ENCODE measurements around the gene RAMP2. TPM values are rescaled to one million over a fixed set of nuclear protein-coding genes. Genes with fewer than 3 reads are reported as not detected.

The RAMP2 gene
- total and polyA plus RNA-seq, 9 donors = 4.4 to 98.5 (median 23.5) TPM

DNA sequence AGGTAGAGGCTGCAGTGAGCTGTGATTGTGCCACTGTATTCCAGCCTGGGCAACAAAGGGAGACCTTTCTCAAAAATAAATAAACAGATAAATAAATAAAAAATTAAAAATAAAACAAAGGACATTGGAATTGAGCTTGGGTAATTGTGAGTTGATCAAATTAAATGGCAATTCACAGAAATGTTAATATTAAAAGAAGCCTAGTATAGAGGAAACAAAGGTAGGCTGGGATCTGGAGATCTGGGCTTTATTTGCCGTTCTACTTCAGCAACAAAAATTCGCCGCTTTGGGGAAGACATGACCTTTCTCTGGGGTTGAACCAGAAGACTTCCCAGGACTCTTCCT, 11.9 kb downstream of the RAMP2 start:
- intact Hi-C loops (cut with DNase I) = loop anchor here in 1 of 4 donors (10.0 kb wide), 1 partner anchor 68 kb away; no protein-coding TSS in a partner anchor
- 0 to 4% (median 3%) methylated on average over 3 of the region's 3 CpGs for WGBS, 3 donors
- peak overlapping the region; percentile 48 to 84 for H3K27ac ChIP-seq

GRCh38 chr17:42773290-42774035, 12.4 kb downstream of the RAMP2 start, which contains the start of gene VPS25:
VPS25 (plus strand) TSS chr17:42773449; CDS start chr17:42773476, 27 bp downstream.
- peaks cover 2% of the 10 kb centered on the region for H3K4me1 ChIP-seq (ENCODE audit: insufficient read depth)
- no peaks in the 10 kb centered on the region for H3K9me3 ChIP-seq
- WGBS, 3 donors = 0 to 1% (median 0%) methylated on average over 39 of the region's 39 CpGs
- H3K27me3 ChIP-seq = no peaks in the 10 kb centered on the region
- peak in 1 of 3 donors; percentile 19 for TF ChIP-seq CTCF (IDR thresholded peaks at IDR 0.05)
- TF ChIP-seq EP300 (IDR thresholded peaks at IDR 0.05) = no peak
- TF ChIP-seq POLR2A (IDR thresholded peaks at IDR 0.05) = peak; percentile 75
- H3K36me3 ChIP-seq = no peaks in the 10 kb centered on the region
- peak within 1 kb of the TSS; percentile 48 to 84 for H3K27ac ChIP-seq
- intact Hi-C loops (cut with DNase I) = loop anchor here in 1 of 4 donors (10.0 kb wide), 1 partner anchor 69 kb away; no protein-coding TSS in a partner anchor
- peak; percentile 74 to 85 (median 77) for DNase-seq
- H3K4me3 ChIP-seq = peak within 1 kb of the TSS; percentile 80

More for the DNA sequence above, 11.9 kb downstream of the RAMP2 start:
- TF ChIP-seq EP300 (IDR thresholded peaks at IDR 0.05) = no peak
- no peak for TF ChIP-seq POLR2A (IDR thresholded peaks at IDR 0.05)
- TF ChIP-seq CTCF (IDR thresholded peaks at IDR 0.05) = no peak
- Histone ChIP-seq H3K36me3 (no peaks in the 10 kb centered on the region), H3K9me3 (no peaks in the 10 kb centered on the region), H3K4me1 (ENCODE audit: insufficient read depth) (peaks cover 2% of the 10 kb centered on the region), H3K4me3 (peak overlapping the region; percentile 80), H3K27me3 (no peaks in the 10 kb centered on the region)
- DNase-seq = no peak

DNA sequence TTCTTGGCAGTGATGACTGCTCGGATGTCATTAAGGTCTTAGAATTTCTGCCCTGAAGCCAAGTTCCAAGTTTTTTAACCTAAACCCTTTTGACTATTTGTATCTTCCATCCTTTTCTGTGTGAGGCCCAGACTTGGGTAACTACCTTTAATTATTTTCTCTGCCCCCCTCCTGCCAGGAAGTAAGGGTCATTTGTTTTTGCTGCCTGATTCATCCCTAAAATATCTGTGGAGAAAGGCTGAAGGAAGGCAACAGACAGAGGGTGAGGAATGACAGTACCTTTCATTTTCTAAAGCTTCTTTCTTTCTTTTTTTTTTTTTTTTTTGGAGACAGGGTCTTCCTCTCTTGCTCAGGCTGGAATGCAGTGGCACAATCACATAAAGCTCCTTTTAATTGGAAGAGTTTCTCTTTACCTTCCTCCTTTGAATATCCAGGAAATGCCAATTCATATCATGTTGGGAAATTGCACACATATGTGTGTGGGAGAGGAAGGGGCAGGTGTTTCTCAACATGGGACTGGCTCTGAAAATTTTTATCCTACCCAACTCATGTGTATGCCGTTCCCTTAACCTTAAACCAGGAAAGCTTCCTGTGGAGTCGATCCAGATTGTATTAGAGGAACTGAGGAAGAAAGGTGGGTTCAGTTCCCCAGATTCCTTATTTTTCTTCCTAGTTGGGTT, 13.2 kb downstream of the RAMP2 start:
- TF ChIP-seq EP300 (IDR thresholded peaks at IDR 0.05) = no peak
- TF ChIP-seq POLR2A (IDR thresholded peaks at IDR 0.05) = no peak
- TF ChIP-seq CTCF (IDR thresholded peaks at IDR 0.05) = no peak
- Histone ChIP-seq H3K36me3 (no peaks in the 10 kb centered on the region), H3K27ac (peak overlapping the region in 1 of 2 donors; percentile 84), H3K9me3 (no peaks in the 10 kb centered on the region), H3K4me1 (ENCODE audit: insufficient read depth) (peaks cover 2% of the 10 kb centered on the region), H3K4me3 (peak overlapping the region; percentile 80), H3K27me3 (no peaks in the 10 kb centered on the region)
- WGBS, 3 donors = 67 to 79% (median 67%) methylated on average over 3 of the region's 3 CpGs
- DNase-seq = no peak
- intact Hi-C loops (cut with DNase I) = loop anchor here in 1 of 4 donors (10.0 kb wide), 1 partner anchor 69 kb away; no protein-coding TSS in a partner anchor

DNA sequence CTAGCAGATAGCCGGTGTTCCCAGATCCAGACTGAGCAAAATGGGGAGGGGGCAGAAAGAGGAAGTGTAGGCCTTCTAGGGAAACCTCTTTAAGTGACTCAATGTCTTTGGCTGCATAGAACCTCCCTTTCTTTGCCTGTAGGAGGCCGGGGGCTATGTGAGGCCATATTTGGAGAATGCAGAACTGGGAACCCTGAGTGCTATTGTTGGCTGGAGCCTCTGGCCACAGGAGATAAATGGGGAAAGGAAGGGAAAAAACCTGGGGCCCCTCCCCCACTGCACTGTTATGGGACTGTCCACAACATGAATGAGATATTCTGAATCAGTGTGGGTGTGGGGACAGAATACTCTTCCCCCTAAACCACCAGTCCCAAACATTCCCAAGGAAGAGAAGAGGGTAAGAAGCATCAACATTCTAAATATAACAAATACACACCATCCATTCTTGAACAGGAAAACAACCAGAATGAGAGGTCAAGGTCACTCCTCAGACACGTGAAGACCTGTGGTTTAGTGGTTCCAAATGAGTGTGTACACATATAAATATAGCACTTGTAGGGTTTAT, 14.6 kb downstream of the RAMP2 start:
- TF ChIP-seq POLR2A (IDR thresholded peaks at IDR 0.05) (no peak), EP300 (IDR thresholded peaks at IDR 0.05) (no peak), CTCF (IDR thresholded peaks at IDR 0.05) (no peak)
- intact Hi-C loops (cut with DNase I) = loop anchor here in 1 of 4 donors (10.0 kb wide), 1 partner anchor 71 kb away; no protein-coding TSS in a partner anchor
- Histone ChIP-seq H3K4me1 (ENCODE audit: insufficient read depth) (peaks cover 6% of the 10 kb centered on the region), H3K4me3 (no peak overlapping the region), H3K36me3 (no peaks in the 10 kb centered on the region), H3K9me3 (no peaks in the 10 kb centered on the region), H3K27ac (no peak overlapping the region), H3K27me3 (no peaks in the 10 kb centered on the region)
- WGBS, 3 donors = 48 to 54% (median 54%) methylated on average over 3 of the region's 3 CpGs
- no peak for DNase-seq

Data from ovary (tissue), 9 donors.